Hepatic stellate cell (primary cell): ENCODE measurements around the gene NOSIP.

ENCODE experiments used
- DNase-seq: peaks from one replicate; pipeline ENCODE4 v3.0.0; 2011; ENCODE audit warnings: low spot score

Gene NOSIP

GRCh38 chr19:49544154-49544553 is 36.2 kb downstream of the NOSIP start:
- no peak for DNase-seq

- no peak for DNase-seq
Observed at GRCh38 chr19:49543032-49543431, 37.3 kb downstream of the NOSIP start.

- DNase-seq: no peak
Observed at GRCh38 chr19:49542446-49542845, 37.9 kb downstream of the NOSIP start.

GRCh38 chr19:49541914-49542313 is 38.4 kb downstream of the NOSIP start:
- no peak for DNase-seq

- DNase-seq: no peak
Observed at GRCh38 chr19:49539192-49539952, 41.0 kb downstream of the NOSIP start.

- DNase-seq: no peak
Observed at GRCh38 chr19:49538643-49539042, 41.7 kb downstream of the NOSIP start.

GRCh38 chr19:49536921-49537462 is 43.4 kb downstream of the NOSIP start:
- DNase-seq: no peak

- no peak for DNase-seq
Observed at GRCh38 chr19:49534632-49535385, 45.5 kb downstream of the NOSIP start.

- DNase-seq: peak; percentile 63
Observed at GRCh38 chr19:49533551-49534488, 46.5 kb downstream of the NOSIP start.

GRCh38 chr19:49530708-49531107 is 49.6 kb downstream of the NOSIP start:
- DNase-seq: no peak

- DNase-seq: peak; percentile 70
Observed at GRCh38 chr19:49528211-49528771, 52.1 kb downstream of the NOSIP start.

GRCh38 chr19:49524812-49525455 is 55.4 kb downstream of the NOSIP start:
- DNase-seq: no peak

GRCh38 chr19:49520705-49521319 is 59.5 kb downstream of the NOSIP start:
- DNase-seq: no peak

GRCh38 chr19:49518033-49518432 is 62.3 kb downstream of the NOSIP start:
- DNase-seq: no peak

GRCh38 chr19:49515767-49516166 is 64.6 kb downstream of the NOSIP start:
- no peak for DNase-seq

GRCh38 chr19:49514151-49514550 is 66.2 kb downstream of the NOSIP start:
- no peak for DNase-seq

- DNase-seq: no peak
Observed at GRCh38 chr19:49513746-49514118, 66.6 kb downstream of the NOSIP start.

- DNase-seq: peak; percentile 60
Observed at GRCh38 chr19:49512970-49513745, 67.2 kb downstream of the NOSIP start.

GRCh38 chr19:49507803-49508494 is 72.4 kb downstream of the NOSIP start:
- no peak for DNase-seq
